ENCODE data around the gene CABP4.

Gene CABP4

GRCh38 chr11:67499808-67500483, 44.8 kb downstream of the CABP4 start:
- peak; percentile 59 for DNase-seq

GRCh38 chr11:67500484-67500821, 45.3 kb downstream of the CABP4 start:
- no peak for DNase-seq

GRCh38 chr11:67500831-67501715, 45.9 kb downstream of the CABP4 start:
- DNase-seq = no peak

GRCh38 chr11:67501854-67502253, 46.7 kb downstream of the CABP4 start:
- no peak for DNase-seq

GRCh38 chr11:67502328-67502979, 47.3 kb downstream of the CABP4 start:
- DNase-seq = no peak

GRCh38 chr11:67503119-67504004, 48.2 kb downstream of the CABP4 start:
- DNase-seq = no peak

- DNase-seq = peak; percentile 80
Observed at GRCh38 chr11:67504005-67504949, 49.1 kb downstream of the CABP4 start.

GRCh38 chr11:67504950-67505581, 49.9 kb downstream of the CABP4 start, which contains the start of gene PITPNM1:
TSS of gene PITPNM1 (minus strand) at chr11:67505363. CDS start at chr11:67504180, 1,183 bp downstream.
- DNase-seq = peak; percentile 91

GRCh38 chr11:67505605-67506396, 50.6 kb downstream of the CABP4 start:
- peak; percentile 97 for DNase-seq

- DNase-seq = no peak
Observed at GRCh38 chr11:67506426-67507051, 51.4 kb downstream of the CABP4 start.

- no peak for DNase-seq
Observed at GRCh38 chr11:67507242-67507863, 52.2 kb downstream of the CABP4 start.

- DNase-seq = peak; percentile 99
Observed at GRCh38 chr11:67507864-67508485, 52.8 kb downstream of the CABP4 start, which contains the start of gene CDK2AP2. TSS of gene CDK2AP2 (minus strand) at chr11:67508162. CDS start at chr11:67508082, 80 bp downstream.

- DNase-seq = peak; percentile 99
Observed at GRCh38 chr11:67508486-67509121, 53.5 kb downstream of the CABP4 start.

GRCh38 chr11:67510023-67510345, 54.8 kb downstream of the CABP4 start:
- DNase-seq = no peak

All from activated effector memory CD4-positive, alpha-beta T cell treated with anti-CD3 and anti-CD28 coated beads, Interleukin-2, amount 50 U/mL, for 16 hours (primary cell).